ENCODE results near the gene PARP8.

Gene PARP8

GRCh38 chr5:50646591-50646990, 19.8 kb upstream of the PARP8 start:
- no peak for DNase-seq
- no peak overlapping the region for H4K91ac ChIP-seq (ENCODE audit: low read length)
- H3K9ac ChIP-seq (ENCODE audit: low read length): no peak overlapping the region
- no peaks in the 10 kb centered on the region for H3K9me3 ChIP-seq (ENCODE audit: control insufficient read depth, low read length)
- H3K4ac ChIP-seq (ENCODE audit: low read depth in 1 of 2, low read length in 2 of 2): no peak overlapping the region
- no peak overlapping the region for H2AK5ac ChIP-seq (ENCODE audit: low read length, severe bottlenecking)
- H3K27me3 ChIP-seq (ENCODE audit: control insufficient read depth in 1 of 2, insufficient read depth in 1 of 2, low read length in 2 of 2): no peaks in the 10 kb centered on the region
- no peak overlapping the region for H3K27ac ChIP-seq (ENCODE audit: low read length, poor library complexity, severe bottlenecking)
- no peaks in the 10 kb centered on the region for H3K36me3 ChIP-seq (ENCODE audit: control insufficient read depth in 1 of 2, insufficient read depth in 2 of 2, low read depth in 1 of 2, low read length in 2 of 2)
- H3K18ac ChIP-seq (ENCODE audit: low read depth in 1 of 2, low read length in 2 of 2): no peak overlapping the region
- no peak overlapping the region for H3K14ac ChIP-seq (ENCODE audit: low read length in 2 of 2)
- no peak overlapping the region for H2BK120ac ChIP-seq (ENCODE audit: low read depth, low read length)
- H2AFZ ChIP-seq (ENCODE audit: low read depth, low read length): no peak overlapping the region
- H2BK15ac ChIP-seq (ENCODE audit: low read depth, poor library complexity, severe bottlenecking): no peak overlapping the region
- H3K4me3 ChIP-seq (ENCODE audit: insufficient read depth in 1 of 2, low read depth in 1 of 2, low read length in 2 of 2): no peak overlapping the region
- H3K4me1 ChIP-seq (ENCODE audit: control insufficient read depth, insufficient read depth, low read depth, low read length): no peaks in the 10 kb centered on the region
- no peak overlapping the region for H4K8ac ChIP-seq (ENCODE audit: low read length)
- H2BK5ac ChIP-seq (ENCODE audit: low read depth, low read length, poor library complexity, severe bottlenecking): no peak overlapping the region
- no peak overlapping the region for H2BK12ac ChIP-seq (ENCODE audit: low read length in 2 of 2)
- no peak overlapping the region for H3K4me2 ChIP-seq (ENCODE audit: low read length, poor library complexity, severe bottlenecking)
- no peaks in the 10 kb centered on the region for H3K79me1 ChIP-seq (replicated peaks; ENCODE audit: low read length, poor library complexity, severe bottlenecking)
- H3K23ac ChIP-seq (ENCODE audit: low read length in 2 of 2): no peak overlapping the region
- 78% methylated on average over 3 of the region's 3 CpGs for WGBS

- no peak overlapping the region for H4K8ac ChIP-seq (ENCODE audit: low read length)
- no peaks in the 10 kb centered on the region for H3K36me3 ChIP-seq (ENCODE audit: control insufficient read depth in 1 of 2, insufficient read depth in 2 of 2, low read depth in 1 of 2, low read length in 2 of 2)
- H2BK5ac ChIP-seq (ENCODE audit: low read depth, low read length, poor library complexity, severe bottlenecking): no peak overlapping the region
- no peak overlapping the region for H2AK5ac ChIP-seq (ENCODE audit: low read length, severe bottlenecking)
- no peak overlapping the region for H4K91ac ChIP-seq (ENCODE audit: low read length)
- no peaks in the 10 kb centered on the region for H3K79me1 ChIP-seq (replicated peaks; ENCODE audit: low read length, poor library complexity, severe bottlenecking)
- 66% methylated on average over 3 of the region's 3 CpGs for WGBS
- no peak for DNase-seq
- no peak overlapping the region for H3K23ac ChIP-seq (ENCODE audit: low read length in 2 of 2)
- no peaks in the 10 kb centered on the region for H3K27me3 ChIP-seq (ENCODE audit: control insufficient read depth in 1 of 2, insufficient read depth in 1 of 2, low read length in 2 of 2)
- no peak overlapping the region for H2BK12ac ChIP-seq (ENCODE audit: low read length in 2 of 2)
- H2BK120ac ChIP-seq (ENCODE audit: low read depth, low read length): no peak overlapping the region
- H3K9ac ChIP-seq (ENCODE audit: low read length): no peak overlapping the region
- no peak overlapping the region for H2BK15ac ChIP-seq (ENCODE audit: low read depth, poor library complexity, severe bottlenecking)
- no peak overlapping the region for H3K18ac ChIP-seq (ENCODE audit: low read depth in 1 of 2, low read length in 2 of 2)
- H3K4ac ChIP-seq (ENCODE audit: low read depth in 1 of 2, low read length in 2 of 2): no peak overlapping the region
- H3K14ac ChIP-seq (ENCODE audit: low read length in 2 of 2): no peak overlapping the region
- H3K4me3 ChIP-seq (ENCODE audit: insufficient read depth in 1 of 2, low read depth in 1 of 2, low read length in 2 of 2): no peak overlapping the region
- no peaks in the 10 kb centered on the region for H3K9me3 ChIP-seq (ENCODE audit: control insufficient read depth, low read length)
- no peaks in the 10 kb centered on the region for H3K4me1 ChIP-seq (ENCODE audit: control insufficient read depth, insufficient read depth, low read depth, low read length)
- no peak overlapping the region for H3K4me2 ChIP-seq (ENCODE audit: low read length, poor library complexity, severe bottlenecking)
- no peak overlapping the region for H3K27ac ChIP-seq (ENCODE audit: low read length, poor library complexity, severe bottlenecking)
- no peak overlapping the region for H2AFZ ChIP-seq (ENCODE audit: low read depth, low read length)
Measured at GRCh38 chr5:50647726-50648125, 18.7 kb upstream of the PARP8 start.

GRCh38 chr5:50653946-50654345, 12.5 kb upstream of the PARP8 start:
- no peak overlapping the region for H2BK12ac ChIP-seq (ENCODE audit: low read length in 2 of 2)
- no peak overlapping the region for H2AK5ac ChIP-seq (ENCODE audit: low read length, severe bottlenecking)
- no peak overlapping the region for H4K91ac ChIP-seq (ENCODE audit: low read length)
- H3K27ac ChIP-seq (ENCODE audit: low read length, poor library complexity, severe bottlenecking): no peak overlapping the region
- DNase-seq: no peak
- no peaks in the 10 kb centered on the region for H3K4me1 ChIP-seq (ENCODE audit: control insufficient read depth, insufficient read depth, low read depth, low read length)
- no peak overlapping the region for H2BK15ac ChIP-seq (ENCODE audit: low read depth, poor library complexity, severe bottlenecking)
- H4K8ac ChIP-seq (ENCODE audit: low read length): no peak overlapping the region
- 88% methylated on average over 2 of the region's 3 CpGs for WGBS
- no peak overlapping the region for H3K14ac ChIP-seq (ENCODE audit: low read length in 2 of 2)
- H3K9ac ChIP-seq (ENCODE audit: low read length): no peak overlapping the region
- H3K4ac ChIP-seq (ENCODE audit: low read depth in 1 of 2, low read length in 2 of 2): no peak overlapping the region
- H3K18ac ChIP-seq (ENCODE audit: low read depth in 1 of 2, low read length in 2 of 2): no peak overlapping the region
- H2AFZ ChIP-seq (ENCODE audit: low read depth, low read length): no peak overlapping the region
- no peak overlapping the region for H2BK120ac ChIP-seq (ENCODE audit: low read depth, low read length)
- H3K23ac ChIP-seq (ENCODE audit: low read length in 2 of 2): no peak overlapping the region
- no peak overlapping the region for H3K4me2 ChIP-seq (ENCODE audit: low read length, poor library complexity, severe bottlenecking)
- H3K4me3 ChIP-seq (ENCODE audit: insufficient read depth in 1 of 2, low read depth in 1 of 2, low read length in 2 of 2): no peak overlapping the region
- H2BK5ac ChIP-seq (ENCODE audit: low read depth, low read length, poor library complexity, severe bottlenecking): no peak overlapping the region
- no peaks in the 10 kb centered on the region for H3K9me3 ChIP-seq (ENCODE audit: control insufficient read depth, low read length)
- H3K27me3 ChIP-seq (ENCODE audit: control insufficient read depth in 1 of 2, insufficient read depth in 1 of 2, low read length in 2 of 2): no peaks in the 10 kb centered on the region
- H3K36me3 ChIP-seq (ENCODE audit: control insufficient read depth in 1 of 2, insufficient read depth in 2 of 2, low read depth in 1 of 2, low read length in 2 of 2): no peaks in the 10 kb centered on the region
- H3K79me1 ChIP-seq (replicated peaks; ENCODE audit: low read length, poor library complexity, severe bottlenecking): no peaks in the 10 kb centered on the region

- WGBS: 40% methylated on average over 3 of the region's 3 CpGs
- no peak for DNase-seq
- H3K9me3 ChIP-seq (ENCODE audit: control insufficient read depth, low read length): no peaks in the 10 kb centered on the region
Measured at GRCh38 chr5:50655067-50655809, 11.2 kb upstream of the PARP8 start.

More at GRCh38 chr5:50655067-50655809, 11.2 kb upstream of the PARP8 start:
- Histone ChIP-seq H3K27me3 (ENCODE audit: control insufficient read depth in 1 of 2, insufficient read depth in 1 of 2, low read length in 2 of 2) (no peaks in the 10 kb centered on the region), H4K91ac (ENCODE audit: low read length) (no peak overlapping the region), H3K4me2 (ENCODE audit: low read length, poor library complexity, severe bottlenecking) (no peak overlapping the region), H2BK5ac (ENCODE audit: low read depth, low read length, poor library complexity, severe bottlenecking) (no peak overlapping the region), H3K4ac (ENCODE audit: low read depth in 1 of 2, low read length in 2 of 2) (no peak overlapping the region), H3K36me3 (ENCODE audit: control insufficient read depth in 1 of 2, insufficient read depth in 2 of 2, low read depth in 1 of 2, low read length in 2 of 2) (no peaks in the 10 kb centered on the region), H2BK12ac (ENCODE audit: low read length in 2 of 2) (no peak overlapping the region), H3K18ac (ENCODE audit: low read depth in 1 of 2, low read length in 2 of 2) (no peak overlapping the region), H3K4me1 (ENCODE audit: control insufficient read depth, insufficient read depth, low read depth, low read length) (no peaks in the 10 kb centered on the region), H3K23ac (ENCODE audit: low read length in 2 of 2) (no peak overlapping the region), H3K79me1 (replicated peaks; ENCODE audit: low read length, poor library complexity, severe bottlenecking) (no peaks in the 10 kb centered on the region), H2BK120ac (ENCODE audit: low read depth, low read length) (no peak overlapping the region), H3K4me3 (ENCODE audit: insufficient read depth in 1 of 2, low read depth in 1 of 2, low read length in 2 of 2) (no peak overlapping the region), H3K27ac (ENCODE audit: low read length, poor library complexity, severe bottlenecking) (no peak overlapping the region), H4K8ac (ENCODE audit: low read length) (no peak overlapping the region), H3K14ac (ENCODE audit: low read length in 2 of 2) (no peak overlapping the region), H2BK15ac (ENCODE audit: low read depth, poor library complexity, severe bottlenecking) (no peak overlapping the region), H2AK5ac (ENCODE audit: low read length, severe bottlenecking) (no peak overlapping the region), H3K9ac (ENCODE audit: low read length) (no peak overlapping the region), H2AFZ (ENCODE audit: low read depth, low read length) (no peak overlapping the region)

Measured in mesenchymal stem cell (in vitro differentiated cells and primary cell).